Measurements from ENCODE around the gene ITPKB. TPM values are rescaled to one million over a fixed set of nuclear protein-coding genes. Genes with fewer than 3 reads are reported as not detected.
A peak's percentile ranks its signal among the peaks of the same experiment; 100 is the strongest.

Gene ITPKB
- total RNA-seq, 2 donors from 2014 or later, result 22.4 to 28.3 TPM

DNA sequence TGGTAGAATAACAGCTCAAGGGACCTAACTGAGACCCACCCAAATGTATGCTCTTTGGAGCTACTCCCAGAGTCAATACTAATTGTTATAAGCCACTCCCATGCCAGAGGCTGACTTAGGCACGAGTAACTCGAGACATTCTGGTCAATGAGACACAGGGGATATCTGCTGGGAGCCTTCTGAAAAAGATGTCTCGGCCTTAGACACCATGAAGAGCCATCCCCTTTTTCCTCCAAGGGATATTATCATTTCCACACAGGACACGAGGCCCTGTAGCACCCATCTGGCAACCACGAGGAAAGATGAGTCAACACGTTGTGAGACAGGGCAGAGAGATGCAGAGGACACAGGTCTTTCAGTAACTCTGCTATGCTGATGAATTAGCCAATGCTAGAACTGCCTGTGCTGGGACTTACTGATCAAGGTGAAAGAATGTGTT is 30.7 kb downstream of the ITPKB start:
- Histone ChIP-seq H3K27me3 (ENCODE audit: control insufficient read depth, insufficient read depth, low read length, poor library complexity, severe bottlenecking) (no peaks in the 10 kb centered on the region), H3K9ac (ENCODE audit: extremely low read depth, low read length, poor library complexity, severe bottlenecking) (no peak overlapping the region), H3K36me3 (ENCODE audit: control insufficient read depth, insufficient read depth, low read length) (peaks cover 21% of the 10 kb centered on the region), H3K4me3 (ENCODE audit: low read length) (no peak overlapping the region), H3K4me1 (ENCODE audit: control insufficient read depth, insufficient read depth, low read length) (peaks cover 3% of the 10 kb centered on the region), H3K27ac (ENCODE audit: low read depth, low read length) (peak overlapping the region; percentile 59), H3K9me3 (ENCODE audit: control insufficient read depth, low read length) (no peaks in the 10 kb centered on the region)
- Mint-ChIP-seq H3K36me3 (ENCODE audit: low read depth) (peaks cover 14% of the 10 kb centered on the region), H3K27me3 (ENCODE audit: insufficient read depth) (no peaks in the 10 kb centered on the region), H3K4me1 (peaks cover 20% of the 10 kb centered on the region), H3K9me3 (no peaks in the 10 kb centered on the region), H3K4me3 (no peak overlapping the region), H3K27ac (no peak overlapping the region)
- TF ChIP-seq, protein P1, sequence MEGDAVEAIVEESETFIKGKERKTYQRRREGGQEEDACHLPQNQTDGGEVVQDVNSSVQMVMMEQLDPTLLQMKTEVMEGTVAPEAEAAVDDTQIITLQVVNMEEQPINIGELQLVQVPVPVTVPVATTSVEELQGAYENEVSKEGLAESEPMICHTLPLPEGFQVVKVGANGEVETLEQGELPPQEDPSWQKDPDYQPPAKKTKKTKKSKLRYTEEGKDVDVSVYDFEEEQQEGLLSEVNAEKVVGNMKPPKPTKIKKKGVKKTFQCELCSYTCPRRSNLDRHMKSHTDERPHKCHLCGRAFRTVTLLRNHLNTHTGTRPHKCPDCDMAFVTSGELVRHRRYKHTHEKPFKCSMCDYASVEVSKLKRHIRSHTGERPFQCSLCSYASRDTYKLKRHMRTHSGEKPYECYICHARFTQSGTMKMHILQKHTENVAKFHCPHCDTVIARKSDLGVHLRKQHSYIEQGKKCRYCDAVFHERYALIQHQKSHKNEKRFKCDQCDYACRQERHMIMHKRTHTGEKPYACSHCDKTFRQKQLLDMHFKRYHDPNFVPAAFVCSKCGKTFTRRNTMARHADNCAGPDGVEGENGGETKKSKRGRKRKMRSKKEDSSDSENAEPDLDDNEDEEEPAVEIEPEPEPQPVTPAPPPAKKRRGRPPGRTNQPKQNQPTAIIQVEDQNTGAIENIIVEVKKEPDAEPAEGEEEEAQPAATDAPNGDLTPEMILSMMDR (conservative IDR thresholded peaks at IDR 0.05), result no peak
- no peak for DNase-seq
- WGBS, 2 experiments (ENCODE audit: insufficient coverage in 1 of 2, insufficient read length in 1 of 2), result 60 to 76% methylated on average over 6 of the region's 6 CpGs

DNA sequence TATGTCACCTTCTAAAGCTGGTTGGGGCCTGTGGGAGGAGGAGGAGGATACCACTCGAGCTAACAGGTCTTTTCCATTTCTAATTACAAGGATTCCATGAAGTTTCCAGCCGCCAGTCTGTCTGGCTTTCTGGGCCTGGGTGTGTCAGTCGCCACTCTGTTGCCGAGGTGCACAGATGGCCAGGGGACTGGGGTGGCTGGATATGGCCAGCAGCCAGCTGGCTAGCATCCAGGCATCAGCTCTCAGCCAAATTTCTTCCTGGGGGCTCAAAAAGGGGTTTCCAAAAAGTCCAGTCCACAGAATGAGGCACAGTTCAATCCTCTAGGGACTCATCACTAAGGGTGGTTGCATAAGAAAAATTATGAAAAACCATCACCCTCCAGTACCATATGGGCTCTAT is 32.4 kb downstream of the ITPKB start:
- peaks cover 16% of the 10 kb centered on the region for H3K36me3 Mint-ChIP-seq (ENCODE audit: low read depth)
- H3K4me3 Mint-ChIP-seq, result no peak overlapping the region
- TF ChIP-seq, protein P1 (conservative IDR thresholded peaks at IDR 0.05), result no peak
- no peak overlapping the region for H3K27ac Mint-ChIP-seq
- H3K4me3 ChIP-seq (ENCODE audit: low read length), result no peak overlapping the region
- H3K27me3 Mint-ChIP-seq (ENCODE audit: insufficient read depth), result no peaks in the 10 kb centered on the region
- no peak for DNase-seq
- no peaks in the 10 kb centered on the region for H3K9me3 ChIP-seq (ENCODE audit: control insufficient read depth, low read length)
- H3K4me1 Mint-ChIP-seq, result peaks cover 25% of the 10 kb centered on the region
- H3K4me1 ChIP-seq (ENCODE audit: control insufficient read depth, insufficient read depth, low read length), result peaks cover 9% of the 10 kb centered on the region
- no peak overlapping the region for H3K27ac ChIP-seq (ENCODE audit: low read depth, low read length)
- H3K9ac ChIP-seq (ENCODE audit: extremely low read depth, low read length, poor library complexity, severe bottlenecking), result no peak overlapping the region
- H3K36me3 ChIP-seq (ENCODE audit: control insufficient read depth, insufficient read depth, low read length), result peaks cover 21% of the 10 kb centered on the region
- H3K27me3 ChIP-seq (ENCODE audit: control insufficient read depth, insufficient read depth, low read length, poor library complexity, severe bottlenecking), result no peaks in the 10 kb centered on the region
- no peaks in the 10 kb centered on the region for H3K9me3 Mint-ChIP-seq
- WGBS, 2 experiments (ENCODE audit: insufficient coverage in 1 of 2, insufficient read length in 1 of 2), result 96 to 100% methylated on average over 3 to 4 of the region's 4 CpGs

DNA sequence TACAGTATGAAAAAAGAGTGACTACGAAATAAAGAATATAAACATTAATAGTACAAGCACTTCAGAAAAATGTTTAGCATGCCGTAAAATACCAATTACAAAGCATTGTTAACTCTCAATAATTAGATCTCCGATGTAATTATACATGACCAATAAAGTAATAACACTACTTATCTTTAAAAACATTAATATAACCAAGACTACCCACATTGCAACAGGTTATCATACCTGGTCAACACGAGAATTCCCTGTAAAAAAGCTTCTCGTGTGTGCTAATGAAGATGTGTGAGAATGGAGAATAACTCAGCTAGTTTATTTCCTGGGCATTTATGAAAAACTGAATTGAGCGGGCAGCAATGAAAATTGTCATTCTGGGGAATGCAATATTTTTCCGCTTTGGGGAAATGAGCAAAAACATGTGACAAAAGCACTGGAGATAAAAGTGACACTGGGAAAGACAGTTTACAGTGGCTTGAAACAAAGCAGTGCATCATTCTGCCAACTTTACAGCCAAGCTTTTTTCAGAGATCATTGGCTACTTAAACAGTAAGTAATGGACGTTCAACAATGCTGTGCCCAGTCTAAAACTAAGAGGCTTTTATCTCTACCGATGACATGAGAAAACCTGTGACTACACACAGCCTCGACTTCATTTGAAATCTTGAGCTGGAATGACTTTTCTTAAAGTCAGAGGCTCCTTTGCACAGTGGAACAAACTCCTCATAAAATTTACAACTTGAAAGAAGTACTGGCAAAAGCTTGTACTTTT is 34.7 kb downstream of the ITPKB start:
- peaks cover 25% of the 10 kb centered on the region for H3K36me3 Mint-ChIP-seq (ENCODE audit: low read depth)
- peak overlapping the region; percentile 81 for H3K4me3 ChIP-seq (ENCODE audit: low read length)

More for the DNA sequence above, 34.7 kb downstream of the ITPKB start:
- Mint-ChIP-seq H3K9me3 (no peaks in the 10 kb centered on the region), H3K4me1 (peaks cover 23% of the 10 kb centered on the region), H3K27ac (no peak overlapping the region), H3K27me3 (ENCODE audit: insufficient read depth) (no peaks in the 10 kb centered on the region), H3K4me3 (peak overlapping the region; percentile 56)
- WGBS, 2 experiments (ENCODE audit: insufficient coverage in 1 of 2, insufficient read length in 1 of 2), result 96 to 99% methylated on average over 9 to 10 of the region's 10 CpGs
- TF ChIP-seq, protein P1 (conservative IDR thresholded peaks at IDR 0.05), result no peak
- DNase-seq, result no peak
- H3K27me3 ChIP-seq (ENCODE audit: control insufficient read depth, insufficient read depth, low read length, poor library complexity, severe bottlenecking), result no peaks in the 10 kb centered on the region
- peaks cover 21% of the 10 kb centered on the region for H3K36me3 ChIP-seq (ENCODE audit: control insufficient read depth, insufficient read depth, low read length)
- H3K9me3 ChIP-seq (ENCODE audit: control insufficient read depth, low read length), result no peaks in the 10 kb centered on the region
- H3K27ac ChIP-seq (ENCODE audit: low read depth, low read length), result no peak overlapping the region
- H3K4me1 ChIP-seq (ENCODE audit: control insufficient read depth, insufficient read depth, low read length), result peaks cover 9% of the 10 kb centered on the region
- no peak overlapping the region for H3K9ac ChIP-seq (ENCODE audit: extremely low read depth, low read length, poor library complexity, severe bottlenecking)
